Epithelial cell of esophagus (primary cell): Measurements from ENCODE around the gene OR1F1.

Experiments used
- DNase-seq: peaks from one replicate; pipeline ENCODE4 v3.0.0; 2010; ENCODE audit warnings: low read depth
- H3K4me3 ChIP-seq: 2 replicates; pipeline ENCODE4 v1.5.1; 2011; ENCODE audit warnings: mild to moderate bottlenecking, low read length, control low read depth
- TF ChIP-seq, protein P1 (sequence below): IDR thresholded peaks from 2 replicates; pipeline ENCODE4 v1.5.1; 2011; ENCODE audit warnings: low read depth, mild to moderate bottlenecking, low read length, control low read depth, inconsistent platforms; ENCODE audit not compliant: insufficient read depth; ENCODE audit errors: missing control alignments

The OR1F1 gene

DNA sequence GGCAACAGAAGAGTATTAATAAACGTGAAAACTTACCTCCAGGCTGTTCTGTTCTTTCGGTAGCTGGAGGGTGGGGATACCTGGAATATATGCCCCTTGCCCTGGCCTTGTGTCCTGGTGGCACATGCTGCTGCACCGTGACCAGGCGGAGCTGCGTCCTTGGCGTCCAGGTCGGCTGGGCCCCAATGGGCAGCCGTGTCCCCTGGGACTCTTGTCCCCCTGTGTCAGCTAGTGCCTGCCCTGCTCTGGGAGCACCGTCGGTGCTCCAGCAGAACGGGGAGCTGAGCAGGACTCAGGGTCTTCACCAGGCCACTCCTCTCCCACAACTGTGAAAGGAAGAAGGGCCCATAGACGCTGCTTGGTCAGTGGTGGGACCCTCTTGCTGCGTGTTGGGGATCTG, 45.2 kb upstream of the OR1F1 start:
- H3K4me3 ChIP-seq: no peak overlapping the region
- DNase-seq: no peak
- TF ChIP-seq, protein P1, sequence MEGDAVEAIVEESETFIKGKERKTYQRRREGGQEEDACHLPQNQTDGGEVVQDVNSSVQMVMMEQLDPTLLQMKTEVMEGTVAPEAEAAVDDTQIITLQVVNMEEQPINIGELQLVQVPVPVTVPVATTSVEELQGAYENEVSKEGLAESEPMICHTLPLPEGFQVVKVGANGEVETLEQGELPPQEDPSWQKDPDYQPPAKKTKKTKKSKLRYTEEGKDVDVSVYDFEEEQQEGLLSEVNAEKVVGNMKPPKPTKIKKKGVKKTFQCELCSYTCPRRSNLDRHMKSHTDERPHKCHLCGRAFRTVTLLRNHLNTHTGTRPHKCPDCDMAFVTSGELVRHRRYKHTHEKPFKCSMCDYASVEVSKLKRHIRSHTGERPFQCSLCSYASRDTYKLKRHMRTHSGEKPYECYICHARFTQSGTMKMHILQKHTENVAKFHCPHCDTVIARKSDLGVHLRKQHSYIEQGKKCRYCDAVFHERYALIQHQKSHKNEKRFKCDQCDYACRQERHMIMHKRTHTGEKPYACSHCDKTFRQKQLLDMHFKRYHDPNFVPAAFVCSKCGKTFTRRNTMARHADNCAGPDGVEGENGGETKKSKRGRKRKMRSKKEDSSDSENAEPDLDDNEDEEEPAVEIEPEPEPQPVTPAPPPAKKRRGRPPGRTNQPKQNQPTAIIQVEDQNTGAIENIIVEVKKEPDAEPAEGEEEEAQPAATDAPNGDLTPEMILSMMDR: no peak

DNA sequence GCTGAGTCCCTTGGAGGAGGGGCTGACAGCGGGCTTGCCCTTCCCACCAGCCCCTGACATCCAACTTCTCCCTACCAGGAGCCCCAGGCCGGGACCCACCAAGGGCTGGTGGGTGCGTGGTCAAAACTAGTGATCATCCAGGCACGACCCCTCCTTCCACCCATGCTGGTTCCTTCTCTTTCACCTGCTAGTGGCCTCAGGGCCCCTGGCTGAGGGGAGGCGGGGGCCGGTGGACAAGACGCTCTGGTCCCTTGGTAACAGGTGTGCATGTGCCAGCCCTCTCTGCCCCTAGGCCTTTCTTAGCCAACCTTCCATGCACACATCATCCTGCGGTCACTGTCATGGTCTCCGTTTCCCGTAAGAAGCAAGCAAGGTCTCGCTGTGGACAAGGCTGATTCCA, 44.8 kb upstream of the OR1F1 start:
- no peak for DNase-seq
- TF ChIP-seq, protein P1: no peak
- H3K4me3 ChIP-seq: no peak overlapping the region

DNA sequence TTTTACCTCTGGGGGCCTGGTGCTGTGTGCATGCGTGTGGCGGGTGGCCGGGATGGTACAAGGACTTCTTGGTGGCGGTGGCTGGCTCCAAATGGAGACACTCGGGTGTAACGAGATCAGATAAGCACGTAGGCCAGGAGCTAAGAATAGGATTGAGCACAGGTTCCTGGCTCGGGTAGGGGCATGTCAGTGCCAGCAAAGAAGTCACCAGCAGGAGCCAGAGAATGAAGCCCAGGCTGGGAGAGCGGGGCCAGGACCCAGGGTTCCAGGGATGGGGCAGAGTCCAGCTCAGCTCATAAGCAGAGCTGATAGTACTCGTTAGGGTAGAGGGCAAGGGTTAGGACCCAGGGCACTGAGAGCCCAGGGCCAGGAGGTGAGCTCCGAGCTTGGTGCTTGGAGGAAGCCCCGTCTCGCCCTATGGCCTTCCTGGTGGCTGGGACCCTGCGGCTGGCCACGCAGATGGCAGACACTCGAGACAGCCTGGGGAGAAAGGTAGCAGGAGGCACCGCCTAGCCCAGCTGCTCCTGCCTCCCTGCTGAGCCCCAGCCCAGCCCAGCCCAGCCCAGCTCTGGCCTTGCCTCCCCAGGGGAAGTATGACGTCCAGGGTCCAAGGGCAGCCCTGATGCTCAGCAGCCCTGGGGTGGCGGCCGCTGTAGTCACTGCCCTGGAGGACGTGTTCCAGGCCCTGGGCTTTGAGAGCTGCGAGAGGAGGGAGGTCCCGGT, 44.2 kb upstream of the OR1F1 start:
- H3K4me3 ChIP-seq: no peak overlapping the region
- TF ChIP-seq, protein P1: no peak
- DNase-seq: no peak

DNA sequence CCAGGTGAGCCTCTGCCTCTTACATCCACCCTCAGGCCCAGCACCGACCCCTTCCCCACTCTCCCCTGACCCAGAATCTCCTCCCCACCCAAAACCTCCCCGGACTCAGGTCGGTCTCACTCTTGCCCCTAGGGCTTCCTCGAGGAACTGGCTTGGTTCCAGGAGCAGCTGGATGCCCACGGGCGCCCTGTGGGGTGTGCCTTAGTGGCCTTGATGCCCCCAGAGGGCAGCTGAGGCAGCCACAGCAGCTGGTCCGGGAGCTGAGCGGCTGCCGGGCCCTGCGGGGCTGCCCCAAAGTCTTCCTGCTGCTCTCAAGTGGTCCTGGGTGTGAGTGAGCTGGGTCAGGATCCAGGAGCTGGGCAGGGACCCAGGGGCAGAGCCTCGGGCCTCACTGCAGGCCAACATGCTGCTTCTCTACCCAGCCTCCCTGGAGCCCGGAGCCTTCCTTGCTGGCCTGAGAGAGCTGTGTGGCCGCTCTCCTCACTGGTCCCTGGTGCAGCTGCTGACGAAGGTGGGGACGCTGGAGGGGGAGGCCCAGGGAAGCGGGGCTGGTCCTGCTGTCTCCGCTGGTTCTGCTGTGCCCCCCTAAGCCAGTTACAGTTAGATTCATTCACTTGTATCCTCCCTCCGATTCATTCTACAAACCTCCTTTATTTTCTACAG, 43.6 kb upstream of the OR1F1 start:
- DNase-seq: no peak
- no peak overlapping the region for H3K4me3 ChIP-seq
- TF ChIP-seq, protein P1: no peak

DNA sequence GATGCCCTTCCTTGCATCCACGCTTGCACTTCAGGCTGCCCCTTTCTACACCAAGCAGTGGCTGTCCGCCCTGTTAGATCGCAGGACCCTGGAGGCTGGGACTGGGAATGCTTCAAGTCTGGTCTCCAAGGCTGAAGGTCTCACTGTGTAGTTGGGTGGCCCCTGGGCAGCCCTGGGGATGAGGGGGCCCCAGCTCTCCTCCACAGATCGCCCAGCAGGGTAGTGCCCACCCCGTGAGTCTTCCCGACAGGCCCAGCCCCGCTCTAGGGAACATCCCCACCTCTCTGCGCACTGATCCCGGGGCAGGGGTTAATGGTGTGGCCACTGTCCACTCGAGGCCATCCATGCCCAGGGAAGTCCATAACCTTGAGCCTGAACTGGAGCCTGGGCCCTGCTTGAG, 42.9 kb upstream of the OR1F1 start:
- no peak overlapping the region for H3K4me3 ChIP-seq
- TF ChIP-seq, protein P1: no peak
- DNase-seq: no peak

DNA sequence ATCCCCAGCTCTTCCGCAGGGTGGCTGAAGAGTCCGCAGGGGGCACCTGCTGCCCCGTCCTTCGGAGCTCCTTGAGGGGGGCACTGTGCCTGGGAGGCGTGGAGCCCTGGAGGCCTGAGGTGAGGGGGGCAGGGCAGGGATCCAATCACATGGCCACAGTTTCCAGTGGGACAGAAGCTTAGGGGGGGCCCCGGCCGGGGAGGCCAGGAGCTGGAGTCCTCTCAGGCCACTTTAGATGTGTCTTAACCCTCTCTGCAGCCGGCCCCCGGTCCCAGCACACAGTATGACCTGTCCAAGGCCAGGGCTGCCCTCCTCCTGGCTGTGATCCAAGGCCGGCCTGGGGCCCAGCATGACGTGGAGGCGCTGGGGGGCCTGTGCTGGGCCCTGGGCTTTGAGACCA, 42.3 kb upstream of the OR1F1 start:
- TF ChIP-seq, protein P1: no peak
- DNase-seq: no peak
- no peak overlapping the region for H3K4me3 ChIP-seq
